ENCODE measurements around the gene NFKB1.
"Not testable (repeated sequence)": the region's sequence is repeated elsewhere in the genome, so short reads cannot be mapped to it uniquely, and the experiment has no call there.

The NFKB1 gene

GRCh38 chr4:102564399-102565059 lies 63.4 kb downstream of the NFKB1 start:
- no peak for DNase-seq (ENCODE audit: low read depth in 2 of 2)

GRCh38 chr4:102565696-102566095 lies 64.5 kb downstream of the NFKB1 start:
- DNase-seq (ENCODE audit: low read depth in 2 of 2), result no peak

DNA sequence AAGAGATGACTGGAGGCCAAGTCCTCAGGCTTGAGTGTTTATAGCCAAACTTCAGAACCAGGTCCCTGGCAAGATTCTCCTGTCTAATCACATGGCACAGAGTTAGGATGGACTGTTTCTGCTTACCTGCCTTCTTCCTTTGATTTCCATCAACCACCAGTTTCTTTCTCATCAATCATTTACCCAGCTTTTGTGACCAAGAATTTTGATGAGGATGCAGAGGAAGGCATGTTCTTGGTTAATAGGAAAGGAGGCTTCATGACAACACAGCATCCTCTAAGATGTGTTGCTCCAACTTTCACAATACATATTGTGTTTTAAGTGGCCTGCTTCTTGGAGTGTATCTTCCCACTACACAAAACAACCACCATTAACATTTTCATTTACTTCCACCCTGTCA lies 65.3 kb downstream of the NFKB1 start:
- DNase-seq (ENCODE audit: low read depth in 2 of 2), result no peak

- no peak for DNase-seq (ENCODE audit: low read depth in 2 of 2)
Observed at GRCh38 chr4:102567427-102567826, 66.3 kb downstream of the NFKB1 start.

GRCh38 chr4:102569200-102569599 lies 68.0 kb downstream of the NFKB1 start:
- DNase-seq (ENCODE audit: low read depth in 2 of 2), result no peak

- DNase-seq (ENCODE audit: low read depth in 2 of 2), result not testable (repeated sequence)
Observed at GRCh38 chr4:102570211-102570610, 69.1 kb downstream of the NFKB1 start.

DNA sequence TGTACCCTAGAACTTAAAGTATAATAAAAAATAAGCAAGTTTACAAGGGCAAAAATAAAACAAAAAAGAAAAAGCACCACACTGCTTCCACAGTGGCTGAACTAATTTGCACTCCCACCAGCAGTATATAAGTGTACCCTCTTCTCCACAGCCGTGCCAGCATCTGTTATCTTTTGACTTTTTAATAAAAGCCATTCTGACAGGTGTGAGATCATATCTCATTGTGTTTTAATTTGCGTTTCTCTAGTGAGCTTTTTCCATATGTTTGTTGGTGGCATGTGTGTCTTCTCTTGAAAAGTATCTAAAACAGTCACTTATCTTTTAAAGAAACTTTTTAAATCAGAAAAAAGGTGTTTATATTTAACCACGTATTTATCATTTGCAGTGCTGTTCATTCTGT lies 71.3 kb downstream of the NFKB1 start:
- no peak for DNase-seq (ENCODE audit: low read depth in 2 of 2)

DNA sequence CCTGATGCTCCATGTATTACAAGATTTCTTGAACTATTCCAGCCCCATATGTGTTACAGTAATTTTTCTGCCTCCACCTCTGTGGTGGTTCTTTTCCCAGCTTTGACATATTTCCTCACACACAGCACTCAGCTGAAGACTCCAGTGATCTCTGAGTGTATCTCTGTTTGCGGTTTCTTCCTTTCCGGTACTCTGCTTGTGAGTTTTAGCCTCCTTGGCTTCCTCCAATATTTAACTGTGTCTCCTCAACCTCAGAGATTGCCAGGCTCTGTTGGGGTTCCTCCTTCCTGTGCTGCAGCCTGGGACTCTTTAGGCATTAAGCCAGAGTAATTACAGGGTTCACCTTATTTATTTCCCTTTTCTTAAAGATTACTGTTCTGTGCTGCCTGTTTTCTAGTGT lies 73.2 kb downstream of the NFKB1 start:
- no peak for DNase-seq (ENCODE audit: low read depth in 2 of 2)

- no peak for DNase-seq (ENCODE audit: low read depth in 2 of 2)
Observed at GRCh38 chr4:102575369-102576129, 74.4 kb downstream of the NFKB1 start.

DNA sequence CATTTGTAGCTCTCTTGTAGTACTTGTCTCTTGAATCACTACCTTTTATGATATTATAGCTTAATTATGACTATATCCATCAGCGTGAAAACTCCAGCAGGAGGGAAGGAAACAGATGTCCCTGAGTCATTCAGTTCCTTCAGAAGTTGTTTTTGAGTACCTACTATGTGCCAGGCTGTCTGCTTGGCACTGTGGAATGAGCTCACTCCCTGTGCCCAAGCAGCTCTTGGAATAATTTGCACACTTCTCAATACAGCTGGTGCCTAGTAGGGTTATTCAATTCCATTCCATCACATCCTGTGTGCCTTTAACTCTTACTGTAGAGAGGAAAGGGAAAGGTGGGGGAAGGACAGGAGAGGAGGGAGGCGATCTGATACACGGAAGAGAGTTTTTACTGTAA lies 77.1 kb downstream of the NFKB1 start:
- no peak for DNase-seq (ENCODE audit: low read depth in 2 of 2)

GRCh38 chr4:102578819-102579218 lies 77.7 kb downstream of the NFKB1 start:
- no peak for DNase-seq (ENCODE audit: low read depth in 2 of 2)

DNA sequence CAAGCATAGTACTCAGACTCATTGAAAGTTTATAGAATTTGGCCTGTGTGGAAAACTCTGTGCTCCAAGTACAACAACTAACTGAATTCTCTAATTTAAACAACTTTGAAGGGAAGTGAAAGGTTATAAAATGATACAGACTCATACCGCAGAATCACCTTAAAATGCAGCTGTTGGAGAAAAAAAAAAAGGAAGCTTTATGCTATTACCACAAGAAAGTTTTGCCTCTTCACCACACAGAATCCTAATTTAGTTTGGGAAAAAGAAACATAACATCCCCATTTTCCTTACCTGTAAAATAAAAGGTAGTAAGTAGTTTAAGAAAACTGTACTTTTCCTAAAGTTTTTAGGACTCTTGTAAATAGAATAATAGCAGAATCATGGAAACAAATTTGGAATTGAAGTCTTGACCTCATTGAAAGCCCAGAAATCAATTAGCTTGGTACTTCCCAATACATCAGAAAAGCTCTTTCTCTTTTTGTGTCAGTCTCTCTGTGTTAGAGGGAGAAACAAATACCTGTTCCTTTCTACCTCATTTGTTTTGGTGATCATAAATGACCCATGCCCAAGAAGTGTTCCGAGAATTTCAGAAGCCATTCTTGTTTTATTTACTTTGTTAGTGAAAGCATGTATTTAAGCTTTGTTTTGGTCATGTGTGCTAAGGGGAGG lies 78.8 kb downstream of the NFKB1 start:
- no peak for DNase-seq (ENCODE audit: low read depth in 2 of 2)

GRCh38 chr4:102580463-102580842 lies 79.3 kb downstream of the NFKB1 start:
- no peak for DNase-seq (ENCODE audit: low read depth in 2 of 2)

GRCh38 chr4:102584091-102584490 lies 82.9 kb downstream of the NFKB1 start:
- DNase-seq (ENCODE audit: low read depth in 2 of 2), result no peak

DNA sequence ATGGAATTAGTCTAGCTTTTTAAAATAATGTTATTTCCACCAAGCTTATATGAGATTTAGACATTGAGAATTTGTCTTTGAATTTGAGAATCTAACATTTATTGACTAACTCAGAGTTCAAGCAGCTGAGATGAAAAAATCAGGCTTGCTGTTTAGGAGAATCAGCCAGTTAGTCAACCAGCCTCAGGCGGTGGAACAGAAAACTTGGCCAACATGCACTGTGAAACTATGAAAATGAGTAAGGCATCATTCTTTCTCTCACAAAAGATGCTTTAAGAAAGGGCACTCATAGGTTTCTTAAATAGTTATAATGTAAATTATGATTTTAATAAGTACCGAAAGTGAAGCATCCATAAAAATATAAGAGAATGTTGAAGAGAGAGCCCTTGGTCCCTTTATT lies 84.2 kb downstream of the NFKB1 start:
- DNase-seq (ENCODE audit: low read depth in 2 of 2), result no peak

GRCh38 chr4:102586002-102586643 lies 85.0 kb downstream of the NFKB1 start:
- no peak for DNase-seq (ENCODE audit: low read depth in 2 of 2)

GRCh38 chr4:102586644-102587021 lies 85.5 kb downstream of the NFKB1 start:
- no peak for DNase-seq (ENCODE audit: low read depth in 2 of 2)

DNA sequence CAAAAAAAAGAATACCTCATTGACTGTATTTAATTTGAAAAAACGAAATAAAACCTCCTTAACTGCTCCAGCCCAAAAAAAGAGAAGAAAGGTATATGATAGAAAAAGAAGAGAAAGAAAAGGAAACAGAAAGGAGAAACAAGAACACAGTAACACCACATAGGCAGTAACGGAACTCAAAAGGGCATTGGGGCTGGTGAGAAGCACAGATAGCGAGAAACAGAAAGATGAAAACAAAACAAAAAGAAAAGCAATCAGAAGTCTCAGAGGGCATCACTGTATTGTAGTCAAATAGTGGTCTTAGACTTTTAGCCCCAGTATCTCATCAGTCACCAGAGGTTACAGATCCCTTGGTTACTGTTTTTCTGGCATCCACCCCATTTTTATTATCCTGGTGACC lies 88.6 kb downstream of the NFKB1 start:
- DNase-seq (ENCODE audit: low read depth in 2 of 2), result no peak

- DNase-seq (ENCODE audit: low read depth in 2 of 2), result no peak
Observed at GRCh38 chr4:102592256-102592655, 91.1 kb downstream of the NFKB1 start.

DNA sequence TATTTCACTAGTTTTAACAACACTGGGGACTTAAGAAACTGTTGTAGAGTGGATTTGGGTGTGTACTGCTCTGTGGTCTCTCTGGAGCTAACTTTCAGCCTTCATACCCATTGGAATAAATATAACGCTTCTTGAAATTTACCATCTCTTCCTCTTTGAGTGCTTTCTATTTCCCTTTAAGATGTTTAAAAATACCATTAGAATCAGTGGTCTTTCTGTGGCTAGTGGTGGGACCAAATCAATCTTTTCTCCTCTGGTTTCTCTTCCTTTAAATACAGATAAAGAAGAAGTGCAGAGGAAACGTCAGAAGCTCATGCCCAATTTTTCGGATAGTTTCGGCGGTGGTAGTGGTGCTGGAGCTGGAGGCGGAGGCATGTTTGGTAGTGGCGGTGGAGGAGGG lies 92.0 kb downstream of the NFKB1 start:
- no peak for DNase-seq (ENCODE audit: low read depth in 2 of 2)

- DNase-seq (ENCODE audit: low read depth in 2 of 2), result no peak
Observed at GRCh38 chr4:102594000-102594399, 92.8 kb downstream of the NFKB1 start.

DNA sequence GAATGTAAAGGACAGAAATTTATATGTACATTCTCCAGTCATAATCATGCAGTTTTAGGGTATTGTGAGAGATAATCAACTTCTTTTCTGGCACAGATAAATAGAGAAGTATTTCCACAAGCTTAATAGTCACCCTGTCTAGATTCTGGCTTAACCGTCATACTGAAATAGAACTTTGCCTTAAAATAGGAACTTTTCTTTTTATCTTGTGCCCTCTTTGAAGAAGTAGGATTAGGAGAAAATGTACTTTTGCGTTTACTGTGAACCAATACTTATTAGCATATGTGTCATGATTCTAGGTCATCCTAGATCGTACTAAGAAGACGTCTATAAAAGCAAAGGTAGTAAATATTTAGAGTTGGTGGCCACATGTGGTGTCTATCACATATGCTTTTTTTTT lies 95.4 kb downstream of the NFKB1 start:
- DNase-seq (ENCODE audit: low read depth in 2 of 2), result no peak
